Pulmonary artery endothelial cell (primary cell): Measurements from ENCODE around the gene ATP1B3. TPM values are rescaled to one million over a fixed set of nuclear protein-coding genes. Genes with fewer than 3 reads are reported as not detected.
A peak's percentile ranks its signal among the peaks of the same experiment; 100 is the strongest.
"Not testable (repeated sequence)": the region's sequence is repeated elsewhere in the genome, so short reads cannot be mapped to it uniquely, and the experiment has no call there.

Source experiments
- DNase-seq: peaks from one replicate; pipeline ENCODE4 v3.0.0-alpha.2; 2011; ENCODE audit warnings: low read depth, low spot score
- total RNA-seq: library from RNA; depleted of rRNA; stranded (reverse); fragments of >200 nt; gene quantifications from 2 replicates; pipeline ENCODE4 v1.2.3, GENCODE V29; 2014

The ATP1B3 gene
- total RNA-seq, 1 donor from 2014 or later: 165 TPM

DNA sequence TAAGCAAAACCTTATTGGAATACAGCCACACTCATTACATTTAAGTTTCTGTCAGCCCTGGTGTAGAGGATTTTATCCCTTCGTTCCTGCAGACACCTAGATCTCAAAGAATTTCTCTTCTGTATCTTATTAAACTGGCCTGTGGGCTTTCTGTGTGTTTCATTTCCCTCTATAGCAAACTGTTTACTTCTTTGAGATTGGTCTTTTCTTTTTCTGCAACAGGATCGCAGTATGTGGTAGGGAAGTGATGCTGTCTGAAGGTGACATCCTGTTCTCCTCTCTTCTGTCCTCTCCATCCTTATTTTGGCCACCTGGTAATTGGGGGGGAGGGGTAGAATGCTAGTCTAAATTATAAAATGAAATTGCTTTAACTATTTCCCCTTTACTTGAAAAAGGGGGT lies 25.5 kb downstream of the ATP1B3 start:
- no peak for DNase-seq

DNA sequence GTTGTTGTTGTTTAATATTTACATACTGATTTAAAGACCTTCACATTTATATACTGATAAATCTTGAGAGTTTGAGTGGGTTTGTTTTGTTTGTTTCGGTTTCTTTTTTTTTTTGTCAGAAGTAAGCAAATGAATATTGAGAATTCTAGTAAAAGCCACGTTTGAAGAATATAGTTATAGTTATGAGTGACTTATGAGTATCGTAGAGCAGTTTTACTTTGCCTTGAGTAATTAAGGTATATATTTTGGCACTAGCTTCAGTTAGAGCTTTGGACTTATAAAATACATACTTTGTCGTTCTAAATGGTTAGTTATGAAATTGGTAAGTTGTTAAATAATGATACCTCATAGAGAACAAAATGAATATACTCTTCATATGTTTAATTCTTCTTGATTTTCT lies 27.8 kb downstream of the ATP1B3 start:
- DNase-seq: no peak

DNA sequence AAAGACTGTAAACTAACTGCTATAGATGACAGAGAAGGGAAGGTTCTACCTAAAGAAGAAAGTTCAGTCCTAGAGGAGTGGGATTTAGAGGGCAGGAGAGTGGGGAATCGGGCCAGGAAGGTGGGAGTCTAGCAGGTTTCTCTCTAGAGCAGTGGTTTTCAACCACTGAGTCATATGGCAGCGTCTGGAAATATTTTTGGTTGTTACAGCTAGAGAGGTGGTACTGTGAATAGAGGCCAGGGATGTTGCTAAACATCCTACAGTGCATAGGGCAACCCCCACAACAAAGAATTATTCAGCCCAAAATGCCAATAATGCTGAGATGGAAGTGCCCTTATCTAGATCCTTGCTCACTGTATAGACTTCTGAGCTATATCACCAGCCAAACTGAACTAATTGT lies 28.7 kb downstream of the ATP1B3 start:
- no peak for DNase-seq

DNA sequence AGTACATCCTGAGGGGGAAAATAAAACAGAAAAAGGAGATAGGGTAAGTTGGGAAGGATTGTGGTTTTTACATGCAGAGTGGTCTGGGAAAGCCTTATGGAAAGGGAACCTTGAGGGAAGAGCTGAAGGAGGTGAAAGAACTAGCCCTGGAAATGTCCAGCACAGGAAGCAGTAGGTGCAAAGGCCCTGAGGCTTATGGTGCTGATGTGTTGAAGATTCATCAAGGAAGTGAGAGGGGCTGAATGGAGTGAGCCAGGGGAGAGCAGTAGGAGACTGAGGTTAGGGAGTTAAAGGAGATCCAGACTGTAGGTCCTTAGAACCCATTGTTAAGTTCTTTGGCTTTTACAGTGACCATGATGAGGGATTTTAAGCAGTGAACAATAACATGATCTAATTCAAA lies 33.0 kb downstream of the ATP1B3 start:
- DNase-seq: no peak

DNA sequence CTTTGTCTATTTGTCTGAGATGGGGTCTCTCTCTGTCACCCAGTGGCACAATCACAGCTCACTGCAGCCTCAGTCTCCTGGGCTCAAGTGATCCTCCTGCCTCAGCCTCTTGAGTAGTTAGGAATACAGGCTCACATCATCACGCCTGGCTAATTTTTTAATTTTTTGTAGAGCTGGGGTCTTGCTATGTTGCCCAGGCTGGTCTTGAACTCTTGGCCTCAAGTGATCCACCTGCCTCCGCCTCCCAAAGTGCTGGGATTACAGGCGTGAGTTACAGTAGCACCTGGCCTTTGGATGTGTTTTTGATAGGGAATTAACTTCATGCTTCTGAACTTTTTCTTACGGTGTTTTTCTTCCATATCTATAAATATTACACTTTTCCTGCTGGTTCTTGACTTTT lies 33.5 kb downstream of the ATP1B3 start:
- DNase-seq: not testable (repeated sequence)

DNA sequence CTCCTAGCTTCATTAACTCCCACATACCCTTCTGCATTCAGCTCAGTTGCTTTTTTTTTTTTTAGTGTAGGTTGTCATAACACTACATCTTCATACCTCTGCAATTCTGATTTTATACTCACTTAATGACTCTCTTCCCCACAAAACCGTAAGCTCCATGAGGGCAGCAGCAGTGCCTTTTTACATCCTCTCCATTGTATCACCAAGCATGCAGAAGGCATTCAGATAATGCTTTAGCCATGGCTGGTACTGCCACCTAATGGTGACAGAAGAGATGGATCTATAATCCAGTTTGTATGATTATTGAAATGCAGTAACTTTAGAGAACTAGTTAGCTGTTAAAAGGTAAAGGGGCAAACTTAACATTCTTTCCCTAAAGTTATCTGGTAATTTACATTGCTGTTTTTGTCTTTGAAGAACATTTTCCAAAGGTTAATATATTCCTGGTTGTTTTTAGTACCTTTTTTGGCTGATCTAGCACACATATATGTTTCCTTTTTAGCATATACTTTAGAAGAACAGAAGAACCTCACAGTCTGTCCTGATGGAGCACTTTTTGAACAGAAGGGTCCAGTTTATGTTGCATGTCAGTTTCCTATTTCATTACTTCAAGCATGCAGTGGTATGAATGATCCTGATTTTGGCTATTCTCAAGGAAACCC lies 36.8 kb downstream of the ATP1B3 start:
- peak; percentile 35 for DNase-seq

DNA sequence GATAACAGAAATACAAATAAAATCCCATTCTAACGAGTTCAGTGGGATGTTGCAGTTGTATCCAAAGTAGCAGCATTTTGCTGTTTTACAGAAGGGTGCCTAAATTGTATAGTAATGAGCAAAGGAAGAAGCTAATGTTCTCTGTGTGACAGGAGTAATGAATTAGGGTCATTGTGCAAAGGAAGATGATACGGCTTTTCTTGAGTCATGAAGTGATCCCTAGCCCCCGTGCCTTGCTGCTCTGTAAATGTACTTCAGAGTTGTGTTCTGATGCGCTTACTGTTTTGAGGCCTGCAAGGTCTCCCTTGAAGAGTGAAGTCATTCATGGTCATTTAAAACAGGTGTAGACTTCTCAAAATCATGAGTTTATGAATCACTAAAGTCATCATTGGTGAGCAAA lies 37.9 kb downstream of the ATP1B3 start:
- no peak for DNase-seq

DNA sequence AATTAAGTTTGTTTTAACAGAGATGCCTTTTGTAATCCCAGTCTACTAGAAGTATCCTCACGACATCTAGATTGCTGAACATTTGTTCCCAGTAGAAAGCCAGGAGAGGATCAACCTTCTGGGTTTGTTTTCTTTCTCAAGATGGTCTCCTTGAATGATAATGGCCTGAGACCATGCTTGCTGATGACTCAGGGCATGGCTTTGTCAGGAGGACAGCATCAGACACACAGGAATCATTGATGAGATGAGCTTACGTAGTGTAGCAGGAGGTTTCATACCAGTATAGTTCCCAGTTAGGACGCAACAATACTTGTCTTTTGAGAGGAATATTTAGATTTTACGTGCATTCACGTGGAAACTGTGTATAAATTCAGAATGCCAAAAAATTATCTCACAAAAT lies 38.6 kb downstream of the ATP1B3 start:
- no peak for DNase-seq

DNA sequence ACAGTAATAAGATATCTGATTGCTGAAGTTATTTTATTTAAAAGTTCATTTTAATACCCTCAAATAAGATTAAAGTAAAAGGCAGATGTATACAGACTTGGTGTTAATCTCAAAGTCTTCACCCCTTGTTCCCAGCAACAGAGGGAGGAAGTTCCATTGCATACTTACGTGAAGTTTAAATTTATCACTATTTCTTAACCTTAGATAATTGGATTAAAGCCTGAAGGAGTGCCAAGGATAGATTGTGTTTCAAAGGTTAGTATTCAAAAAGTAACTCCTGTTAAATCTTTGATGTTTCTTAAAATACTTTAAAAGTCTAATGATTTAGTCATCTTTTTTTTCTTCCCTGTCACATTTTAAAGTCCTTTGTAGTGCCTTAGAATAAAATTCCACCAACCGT lies 39.3 kb downstream of the ATP1B3 start:
- no peak for DNase-seq

DNA sequence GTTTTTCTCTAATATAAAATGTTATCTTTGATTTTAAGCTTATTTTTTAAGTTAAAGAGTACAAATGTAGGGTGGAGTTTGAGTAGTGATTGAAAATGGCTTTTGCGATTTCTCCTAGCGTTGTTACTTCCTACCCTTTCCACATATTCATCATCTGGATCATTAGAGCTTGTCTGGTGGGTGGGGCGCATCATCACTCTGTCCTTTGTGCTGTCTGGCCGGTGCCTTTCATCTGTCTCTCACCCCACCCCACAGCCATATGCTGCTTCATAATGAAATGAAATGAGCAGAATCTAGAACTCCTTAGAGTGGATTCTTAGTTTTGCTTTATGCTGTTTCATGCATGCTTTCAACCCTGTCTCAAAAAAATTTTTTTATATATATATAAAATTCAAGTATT lies 44.3 kb downstream of the ATP1B3 start:
- no peak for DNase-seq

DNA sequence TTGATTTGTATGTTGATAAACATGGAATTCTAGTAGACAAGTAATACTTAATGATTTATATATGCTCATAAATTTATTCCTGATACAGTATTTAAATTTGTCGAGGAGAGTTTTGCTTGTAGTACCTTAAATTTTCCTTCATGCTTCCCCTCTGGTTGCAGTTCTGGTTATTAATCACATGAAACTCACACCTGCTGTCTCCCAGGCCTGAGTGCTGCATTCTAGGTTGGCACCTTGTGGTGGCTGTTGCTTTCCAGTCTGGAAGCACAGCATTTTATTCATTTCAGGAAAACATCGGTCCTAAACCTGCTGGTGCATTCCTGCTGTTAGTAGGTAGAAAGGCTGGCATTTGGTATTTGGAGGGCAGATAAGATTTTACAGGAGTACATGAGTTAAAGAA lies 44.9 kb downstream of the ATP1B3 start:
- no peak for DNase-seq

DNA sequence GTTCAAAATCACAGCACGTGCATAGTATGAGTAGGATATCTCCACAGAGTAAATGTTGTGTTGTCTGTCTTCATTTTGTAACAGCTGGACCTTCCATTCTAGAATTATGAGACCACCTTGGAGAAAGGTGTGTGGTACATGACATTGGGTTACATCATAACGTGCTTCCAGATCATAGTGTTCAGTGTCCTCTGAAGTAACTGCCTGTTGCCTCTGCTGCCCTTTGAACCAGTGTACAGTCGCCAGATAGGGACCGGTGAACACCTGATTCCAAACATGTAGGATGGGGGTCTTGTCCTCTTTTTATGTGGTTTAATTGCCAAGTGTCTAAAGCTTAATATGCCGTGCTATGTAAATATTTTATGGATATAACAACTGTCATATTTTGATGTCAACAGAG lies 49.2 kb downstream of the ATP1B3 start:
- not testable (repeated sequence) for DNase-seq

DNA sequence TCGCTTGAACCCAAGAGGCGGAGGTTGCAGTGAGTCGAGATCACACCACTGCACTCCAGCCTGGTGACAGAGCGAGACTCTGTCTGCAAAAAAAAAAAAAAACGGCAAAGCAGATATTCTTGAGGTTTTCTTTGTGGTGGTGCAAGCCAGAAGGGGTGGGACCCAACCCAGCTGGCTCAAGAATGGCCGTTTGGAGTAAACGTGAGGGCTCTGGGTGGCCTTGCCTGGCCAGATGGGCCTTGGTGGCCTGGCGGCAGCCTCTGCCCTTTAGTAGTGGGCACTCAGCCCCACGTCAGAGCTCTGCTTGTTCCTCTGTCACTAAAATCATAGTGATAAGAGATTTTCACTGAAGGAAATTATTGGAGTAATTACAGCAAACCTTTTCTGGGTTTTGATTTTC lies 50.5 kb downstream of the ATP1B3 start:
- no peak for DNase-seq

DNA sequence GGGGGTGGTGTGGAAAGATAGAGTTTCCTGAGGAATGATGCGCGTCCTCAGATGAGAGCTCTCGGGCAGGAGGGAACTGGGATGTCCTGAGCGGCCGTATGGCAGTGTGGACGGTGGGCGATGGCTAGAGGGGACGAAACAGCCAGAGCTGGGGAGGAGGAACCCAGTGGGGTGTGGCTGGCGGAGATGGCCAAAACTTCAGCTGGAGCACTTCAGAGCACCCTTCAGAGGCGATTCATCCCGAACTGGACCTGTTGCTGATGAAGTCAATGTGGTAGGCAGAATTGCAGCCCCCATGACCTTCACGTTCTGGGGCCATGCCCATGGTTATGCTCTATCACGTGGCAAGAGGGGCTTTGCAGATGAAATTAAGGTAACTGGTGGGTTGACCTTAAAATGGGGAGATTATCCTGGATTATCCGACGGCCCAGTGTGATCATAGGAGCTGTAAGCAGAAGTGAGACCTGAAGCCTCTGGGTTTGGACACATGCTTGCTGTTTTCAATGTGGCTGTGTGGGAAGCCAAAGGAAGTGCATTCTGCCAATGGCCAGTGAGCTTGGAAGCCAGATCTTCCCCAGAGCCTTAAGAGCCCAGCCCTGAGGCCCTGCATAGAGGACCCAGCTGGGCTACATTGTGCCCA lies 52.3 kb downstream of the ATP1B3 start:
- no peak for DNase-seq

DNA sequence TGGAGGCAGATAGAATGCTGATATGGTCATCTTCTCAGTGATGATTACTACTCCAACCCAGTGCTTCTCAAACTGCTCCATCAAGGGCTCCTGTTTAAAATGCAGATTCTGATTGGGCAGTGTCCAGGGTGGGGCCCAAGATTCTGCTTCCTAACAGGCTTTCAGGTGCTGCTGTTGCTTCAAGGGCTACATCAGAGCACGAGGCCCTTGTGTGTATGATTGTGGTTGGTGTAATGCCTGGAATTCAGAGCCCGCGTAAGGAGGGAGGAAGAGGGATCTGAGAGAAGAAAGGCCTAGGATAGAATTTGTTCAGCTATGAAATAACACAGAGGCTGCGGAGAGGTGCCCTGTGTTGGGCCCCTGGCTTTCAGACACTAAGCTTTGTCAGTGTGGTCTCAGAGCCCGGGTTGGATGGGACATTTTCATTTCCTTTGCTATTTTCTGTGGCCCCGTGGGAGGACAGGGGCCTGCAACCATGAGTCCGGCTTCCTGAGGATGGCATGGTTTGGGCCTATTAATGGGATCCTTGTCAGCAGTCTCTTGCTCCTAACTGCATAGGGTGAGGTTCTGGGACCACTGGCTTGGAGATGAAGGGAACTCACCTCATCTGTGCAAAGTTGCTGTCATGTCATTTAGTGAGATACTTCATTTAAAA lies 53.0 kb downstream of the ATP1B3 start:
- no peak for DNase-seq

DNA sequence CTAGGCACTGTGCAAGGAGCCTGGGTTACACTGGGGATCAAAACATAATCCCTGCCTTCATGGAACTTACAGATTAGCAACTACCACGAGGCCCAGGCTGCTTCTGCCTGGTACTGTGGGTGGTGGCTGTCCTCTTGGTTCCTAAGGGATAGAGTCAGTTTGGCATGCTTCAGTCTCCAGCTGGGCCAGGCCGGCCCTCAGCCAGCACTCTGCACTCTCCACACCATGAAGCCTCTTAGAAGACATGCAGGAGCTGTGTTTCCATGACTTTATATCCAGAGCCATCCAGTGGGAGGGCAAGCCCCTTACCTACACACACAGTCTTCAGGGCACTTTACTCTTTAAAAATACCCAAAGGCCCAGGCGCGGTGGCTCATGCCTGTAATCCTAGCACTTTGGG lies 54.4 kb downstream of the ATP1B3 start:
- no peak for DNase-seq

DNA sequence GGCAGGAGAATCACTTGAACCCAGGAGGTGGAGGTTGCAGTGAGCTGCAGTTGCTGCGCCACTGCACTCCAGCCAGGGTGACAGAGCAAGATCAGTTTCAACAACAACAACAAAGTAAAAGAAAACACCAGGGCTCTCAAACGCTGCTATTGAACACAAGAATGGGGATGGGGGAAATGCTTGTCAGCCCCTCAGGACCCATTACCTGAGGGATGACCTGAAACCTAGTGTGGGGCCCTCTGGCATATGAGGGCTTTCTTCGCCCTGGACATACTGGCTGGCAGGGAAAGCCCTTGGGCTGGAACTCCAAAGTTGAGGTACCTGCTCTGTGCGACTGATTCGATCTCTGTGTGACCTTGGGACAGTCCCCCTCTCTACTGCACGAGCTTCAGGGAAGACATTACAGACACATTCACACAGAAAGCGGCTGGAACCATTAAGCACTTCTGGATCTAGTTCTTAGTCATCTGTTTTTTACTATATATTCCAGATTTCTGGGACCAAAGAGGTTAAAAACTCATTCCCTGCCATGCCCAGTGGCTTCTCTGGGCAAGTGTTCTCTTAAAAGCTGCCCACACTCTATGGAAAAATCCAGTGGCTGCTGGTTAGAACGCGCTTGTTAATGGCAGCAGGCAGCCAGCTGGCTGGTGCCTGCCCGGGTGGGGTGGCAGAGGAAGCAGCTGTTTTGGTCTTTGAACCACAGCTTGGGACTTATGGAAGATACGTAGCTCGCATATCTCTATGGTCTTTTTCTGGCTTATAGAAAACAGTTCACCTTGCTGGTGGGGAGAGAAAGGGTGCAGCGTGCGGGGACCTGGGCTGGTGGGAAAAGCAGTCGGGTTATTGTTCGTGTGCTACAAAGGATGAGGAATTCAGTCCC lies 57.2 kb downstream of the ATP1B3 start:
- no peak for DNase-seq

DNA sequence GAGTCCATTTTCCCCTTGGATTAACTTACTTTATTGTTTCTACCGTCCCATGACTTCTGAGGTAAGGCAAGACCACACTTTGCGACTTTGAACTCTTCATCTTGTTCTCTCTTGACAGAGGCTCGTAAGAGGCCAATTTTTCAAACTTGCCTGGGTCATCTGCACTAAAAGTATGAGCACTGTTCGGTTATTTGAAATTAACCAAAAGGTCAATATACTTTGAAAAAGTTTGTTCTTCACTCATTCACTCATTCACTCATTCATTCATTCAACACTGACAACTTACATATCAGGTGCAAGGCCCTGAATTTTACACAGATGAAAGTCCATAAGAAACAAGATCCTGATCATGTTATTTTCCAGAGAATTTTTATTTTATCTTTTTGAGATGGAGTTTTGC lies 57.9 kb downstream of the ATP1B3 start:
- no peak for DNase-seq

DNA sequence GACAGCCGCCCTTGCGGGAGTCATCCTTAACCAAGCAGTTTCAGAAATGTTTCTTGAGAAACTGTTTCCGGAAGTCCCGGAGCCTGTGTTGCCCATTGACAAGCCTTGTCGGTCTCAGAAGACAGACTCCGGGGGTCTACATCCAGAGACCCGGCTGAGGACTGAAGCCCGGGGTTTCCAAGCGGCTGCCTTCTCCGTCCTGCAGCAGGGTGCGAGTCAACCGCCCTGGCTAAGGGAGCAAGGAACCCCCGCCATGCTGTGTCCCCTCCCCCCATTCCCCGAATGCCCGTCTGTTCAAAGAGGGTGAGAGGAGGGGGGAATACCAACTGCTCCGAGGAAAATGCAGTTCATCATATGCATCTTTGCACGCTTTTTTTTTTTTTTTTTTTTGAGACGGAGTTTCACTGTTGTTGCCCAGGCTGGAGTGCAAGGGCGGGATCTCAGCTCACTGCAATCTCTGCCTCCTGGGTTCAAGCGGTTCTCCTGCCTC lies 61.6 kb downstream of the ATP1B3 start:
- DNase-seq: no peak

DNA sequence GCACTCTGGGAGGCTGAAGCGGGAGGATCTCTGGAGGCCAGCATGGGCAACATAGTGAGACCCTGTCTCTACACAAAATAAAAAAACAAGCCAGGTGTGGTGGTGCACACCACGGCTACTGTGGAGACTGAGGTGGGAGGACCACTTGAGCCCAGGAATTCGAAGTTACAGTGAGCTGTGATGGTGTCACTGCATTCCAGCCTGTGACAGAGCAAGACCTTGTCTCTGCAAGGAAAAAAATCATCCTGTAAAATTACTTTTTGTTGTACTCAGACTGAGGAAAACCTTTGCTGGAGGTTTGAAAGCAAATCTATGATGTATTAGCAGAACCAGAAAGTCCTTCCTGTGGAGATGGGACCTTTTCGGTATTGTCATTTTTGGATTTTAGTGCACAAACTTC lies 63.3 kb downstream of the ATP1B3 start:
- no peak for DNase-seq

DNA sequence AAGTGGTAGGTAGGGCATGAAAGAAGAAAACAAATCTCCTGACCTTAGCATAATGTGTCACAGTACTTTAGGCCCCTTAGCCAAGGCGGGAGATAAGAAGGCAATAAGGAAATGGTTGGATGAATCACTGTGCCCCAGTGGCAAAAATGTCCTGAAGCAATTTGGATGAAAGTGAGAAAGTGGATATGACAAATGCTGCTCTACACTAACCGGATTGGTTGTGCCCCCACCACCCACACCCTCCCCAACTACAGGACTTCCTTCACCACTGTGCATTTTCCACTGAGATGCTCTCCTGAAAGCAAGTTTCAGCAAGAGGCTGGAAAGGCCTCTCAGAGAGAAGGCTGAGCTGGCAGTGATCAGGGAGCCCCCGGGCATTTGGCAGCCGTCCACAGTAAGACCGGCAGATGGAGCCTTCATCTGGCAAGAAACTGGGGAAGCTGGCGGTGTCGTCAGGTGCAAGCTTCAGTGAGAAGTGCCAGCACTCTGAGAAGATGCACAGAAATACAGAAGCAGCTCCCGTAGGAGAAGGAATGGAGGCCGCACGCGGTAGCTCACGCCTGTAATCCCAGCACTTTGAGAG lies 63.8 kb downstream of the ATP1B3 start:
- peak; percentile 73 for DNase-seq

DNA sequence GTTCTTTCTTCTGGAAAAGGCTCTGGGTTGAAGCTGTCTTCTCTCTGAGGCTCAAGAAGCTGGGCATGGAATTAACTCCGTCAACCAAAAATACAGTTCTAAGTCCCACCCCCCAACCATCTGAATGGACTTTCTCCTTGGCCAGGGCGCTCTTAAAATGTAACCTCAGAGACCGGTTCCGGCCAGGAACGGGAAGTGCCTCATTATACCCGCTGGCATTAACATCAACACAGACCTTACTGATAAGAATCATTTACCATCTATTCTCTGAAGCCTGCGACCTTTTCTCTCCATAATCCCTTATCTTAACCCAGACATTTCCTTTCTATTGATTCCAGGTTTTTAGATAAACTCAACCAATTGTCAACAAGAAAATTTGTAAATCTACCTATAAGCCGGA lies 64.7 kb downstream of the ATP1B3 start:
- DNase-seq: no peak
